Fibroblast of mammary gland (primary cell): ENCODE measurements around the gene MANEA.
"Not testable (repeated sequence)": the region's sequence is repeated elsewhere in the genome, so short reads cannot be mapped to it uniquely, and the experiment has no call there.

Source experiments
- DNase-seq: peaks from one replicate; pipeline ENCODE4 v3.0.0-alpha.2; 2010; ENCODE audit warnings: low read depth
- H3K4me3 ChIP-seq: 2 replicates; pipeline ENCODE4 v1.5.1; 2011; ENCODE audit warnings: low read depth, mild to moderate bottlenecking, low read length, moderate library complexity; ENCODE audit not compliant: control insufficient read depth
- TF ChIP-seq, protein P1 (sequence below): conservative IDR thresholded peaks from 2 replicates; pipeline ENCODE4 v1.5.1; 2011; ENCODE audit warnings: low read depth, low read length, inconsistent platforms; ENCODE audit not compliant: control insufficient read depth, insufficient read depth

Gene MANEA

GRCh38 chr6:95569560-95569959 is 7.8 kb upstream of the MANEA start:
- no peak overlapping the region for H3K4me3 ChIP-seq
- no peak for DNase-seq
- TF ChIP-seq, protein P1, sequence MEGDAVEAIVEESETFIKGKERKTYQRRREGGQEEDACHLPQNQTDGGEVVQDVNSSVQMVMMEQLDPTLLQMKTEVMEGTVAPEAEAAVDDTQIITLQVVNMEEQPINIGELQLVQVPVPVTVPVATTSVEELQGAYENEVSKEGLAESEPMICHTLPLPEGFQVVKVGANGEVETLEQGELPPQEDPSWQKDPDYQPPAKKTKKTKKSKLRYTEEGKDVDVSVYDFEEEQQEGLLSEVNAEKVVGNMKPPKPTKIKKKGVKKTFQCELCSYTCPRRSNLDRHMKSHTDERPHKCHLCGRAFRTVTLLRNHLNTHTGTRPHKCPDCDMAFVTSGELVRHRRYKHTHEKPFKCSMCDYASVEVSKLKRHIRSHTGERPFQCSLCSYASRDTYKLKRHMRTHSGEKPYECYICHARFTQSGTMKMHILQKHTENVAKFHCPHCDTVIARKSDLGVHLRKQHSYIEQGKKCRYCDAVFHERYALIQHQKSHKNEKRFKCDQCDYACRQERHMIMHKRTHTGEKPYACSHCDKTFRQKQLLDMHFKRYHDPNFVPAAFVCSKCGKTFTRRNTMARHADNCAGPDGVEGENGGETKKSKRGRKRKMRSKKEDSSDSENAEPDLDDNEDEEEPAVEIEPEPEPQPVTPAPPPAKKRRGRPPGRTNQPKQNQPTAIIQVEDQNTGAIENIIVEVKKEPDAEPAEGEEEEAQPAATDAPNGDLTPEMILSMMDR = no peak

DNA sequence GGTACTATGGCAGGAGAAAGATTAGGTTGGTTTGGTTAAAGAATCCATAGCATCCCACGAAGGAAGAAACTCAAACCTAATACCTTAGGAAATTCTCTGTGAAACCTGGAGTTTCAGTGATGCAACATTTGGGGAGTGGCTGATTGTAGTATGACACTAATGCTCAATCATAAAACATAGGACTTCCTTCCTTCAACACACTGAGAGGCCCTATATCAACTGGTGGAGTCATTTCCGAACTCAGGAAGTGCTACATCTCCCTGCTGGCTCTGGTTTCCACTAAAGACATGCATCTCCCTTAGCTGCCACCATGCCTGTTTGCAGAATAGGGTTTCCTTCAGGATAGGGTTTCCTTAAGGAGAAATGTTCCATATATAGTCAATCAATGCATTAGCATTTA is 5.2 kb upstream of the MANEA start:
- no peak overlapping the region for H3K4me3 ChIP-seq
- DNase-seq = no peak
- TF ChIP-seq, protein P1 = no peak

DNA sequence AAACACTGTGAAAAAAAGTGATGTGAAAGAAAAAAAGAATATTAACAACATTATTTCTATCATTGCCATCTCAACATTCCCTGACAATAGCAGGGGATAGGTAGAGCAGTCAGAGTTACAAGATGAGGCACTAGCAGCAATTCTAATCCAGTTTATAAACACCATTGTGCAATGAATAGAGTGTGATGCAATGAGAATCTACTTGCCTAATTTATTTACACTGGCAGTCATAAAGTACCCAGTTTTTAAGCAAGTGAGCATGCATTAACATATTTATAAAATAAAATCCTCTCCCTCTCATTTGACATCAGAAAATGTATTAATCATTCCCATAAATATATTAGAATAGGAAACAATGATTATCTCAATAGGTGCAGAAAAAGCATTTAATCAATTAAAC is 2.5 kb upstream of the MANEA start:
- peak overlapping the region; percentile 6 for H3K4me3 ChIP-seq
- TF ChIP-seq, protein P1 = no peak
- DNase-seq = peak; percentile 79

- peak overlapping the region; percentile 63 for H3K4me3 ChIP-seq
- TF ChIP-seq, protein P1 = no peak
- DNase-seq = peak; percentile 33
Observed at GRCh38 chr6:95576218-95576997, 927 bp upstream of the MANEA start.

DNA sequence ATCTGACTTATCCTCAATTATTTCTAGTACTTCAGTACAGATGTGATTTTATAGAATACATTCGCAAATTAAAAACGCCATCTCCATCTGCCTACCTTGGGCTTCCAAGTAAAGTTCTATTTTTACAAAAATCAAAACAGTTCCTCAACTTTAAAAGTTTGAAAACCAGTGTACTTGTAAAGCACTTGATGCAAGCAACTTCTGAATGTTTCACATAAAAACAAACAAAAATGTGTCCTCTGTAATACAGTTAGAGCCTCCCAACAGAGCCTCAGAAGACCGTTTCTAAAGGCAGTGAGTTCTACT is 384 bp upstream of the MANEA start:
- DNase-seq = no peak
- H3K4me3 ChIP-seq = peak overlapping the region; percentile 63
- TF ChIP-seq, protein P1 = no peak

DNA sequence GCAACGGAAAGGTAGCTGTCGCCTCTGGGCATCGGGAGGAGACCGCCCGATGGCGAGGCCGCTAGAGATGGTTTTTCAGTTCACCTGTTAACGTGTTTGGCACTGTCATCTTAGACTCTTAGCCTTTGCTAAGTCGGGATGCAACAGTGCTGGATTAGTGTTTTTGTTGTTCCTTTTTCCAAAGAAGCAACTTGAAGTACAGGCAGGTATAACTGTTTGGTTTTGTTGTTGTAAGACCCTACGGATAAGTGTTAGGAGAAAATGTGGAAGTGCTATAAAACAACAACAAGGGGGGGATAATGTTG is 723 bp downstream of the MANEA start:
- DNase-seq = no peak

GRCh38 chr6:95581073-95581472 is 3.7 kb downstream of the MANEA start:
- TF ChIP-seq, protein P1 = no peak
- DNase-seq = peak; percentile 55

More for the DNA sequence above, 723 bp downstream of the MANEA start:
- peak overlapping the region; percentile 63 for H3K4me3 ChIP-seq
- TF ChIP-seq, protein P1 = no peak

DNA sequence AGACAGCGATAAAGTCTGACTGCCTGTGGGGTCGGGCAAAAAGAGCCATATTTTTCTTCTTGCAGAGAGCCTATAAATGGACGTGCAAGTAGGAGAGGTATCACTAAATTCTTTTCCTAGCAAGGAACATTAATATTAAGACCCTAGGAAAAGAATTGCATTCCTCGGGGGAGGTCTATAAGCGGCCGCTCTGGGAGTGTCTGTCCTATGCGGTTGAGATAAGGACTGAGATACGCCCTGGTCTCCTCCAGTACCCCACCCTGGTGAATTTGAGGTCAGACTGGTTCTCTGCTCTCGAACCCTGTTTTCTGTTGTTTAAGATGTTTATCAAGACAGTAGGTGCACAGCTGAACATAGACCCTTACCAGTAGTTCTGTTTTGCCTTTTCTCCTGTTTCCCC is 6.9 kb downstream of the MANEA start:
- H3K4me3 ChIP-seq, DNase-seq: not testable (repeated sequence)

More at GRCh38 chr6:95581073-95581472, 3.7 kb downstream of the MANEA start:
- H3K4me3 ChIP-seq = no peak overlapping the region
